Measurements from ENCODE around the gene GPR160. TPM values are rescaled to one million over a fixed set of nuclear protein-coding genes. Genes with fewer than 3 reads are reported as not detected.

GPR160 gene
- total and polyA plus RNA-seq, 9 of the 15 experiments (the other 6 are each of a cell fraction or from before 2014, with no cell fraction given) = 1.3 to 10.5 (median 8.3) TPM

- H3K4me2 ChIP-seq (ENCODE audit: insufficient read depth, low read length) = no peak overlapping the region
- in situ Hi-C loops (cut with MboI) (no loop called here), intact Hi-C loops (cut with micrococcal nuclease) (no loop called here)
- no peak overlapping the region for H2AFZ ChIP-seq (ENCODE audit: low read depth, low read length)
- H3K4me3 ChIP-seq = no peak overlapping the region
- H3K9me1 ChIP-seq (ENCODE audit: control insufficient read depth, insufficient read depth, low read length) = no peaks in the 10 kb centered on the region
- no peaks in the 10 kb centered on the region for H3K9me3 ChIP-seq (replicated peaks; ENCODE audit: control insufficient read depth, insufficient read depth, low read depth, low read length)
- FAIRE-seq (no peak), DNase-seq (ENCODE audit: extremely low read depth in 1 of 4, low spot score in 3 of 4) (no peak), ATAC-seq (no peak)
- WGBS (ENCODE audit: insufficient coverage, low coverage, missing lambda C conversion rate) = 8% methylated on average over 4 of the region's 4 CpGs
- no peaks in the 10 kb centered on the region for H4K20me1 ChIP-seq (replicated peaks; ENCODE audit: control insufficient read depth, insufficient read depth, low read length)
- H3K27me3 ChIP-seq (ENCODE audit: control insufficient read depth in 2 of 2, insufficient read depth in 2 of 2, low read length in 2 of 2) = peaks cover 0 to 5% of the 10 kb centered on the region in 2 experiments; a peak in 2 of 5 replicates
- TF ChIP-seq POLR2AphosphoS5 (IDR thresholded peaks at IDR 0.05; ENCODE audit: control insufficient read depth, insufficient read depth, low read depth, low read length) = no peak
- TF ChIP-seq MAZ (CRISPR knock-in tag; conservative IDR thresholded peaks at IDR 0.05 in 1 of 2, IDR thresholded peaks at IDR 0.05 in 1 of 2) = no peak
- no peak for TF ChIP-seq GATAD2B (IDR thresholded peaks at IDR 0.05; ENCODE audit: borderline replicate concordance)
- TF ChIP-seq POLR2A (conservative IDR thresholded peaks at IDR 0.05) = no peak
- no peak for TF ChIP-seq CEBPB (tag; IDR thresholded peaks at IDR 0.05)
- TF ChIP-seq KLF16 (IDR thresholded peaks at IDR 0.05) = no peak
- TF ChIP-seq TRIM28 (IDR thresholded peaks at IDR 0.05) = no peak
- no peak for TF ChIP-seq SP1 (CRISPR knock-in tag; IDR thresholded peaks at IDR 0.05)
- no TSS peak for BruUV-seq (replicated peaks)
- H3K36me3 ChIP-seq (ENCODE audit: control insufficient read depth, insufficient read depth, low read length) = no peaks in the 10 kb centered on the region
- POLR2A ChIA-PET = interaction anchor here (1.0 kb wide), 1 partner anchor 12 kb away, joined by 3 read pairs; no protein-coding TSS in a partner anchor
- no peaks in the 10 kb centered on the region for H3K79me2 ChIP-seq (ENCODE audit: control insufficient read depth, insufficient read depth, low read length)
- H3K27ac ChIP-seq (ENCODE audit: extremely low read depth, low read depth, low read length) = no peak overlapping the region
- H3K9ac ChIP-seq (ENCODE audit: insufficient read depth in 1 of 2, low read depth in 2 of 2, low read length in 2 of 2) = no peak overlapping the region
- CTCF ChIA-PET (ENCODE audit: low intra/inter-chr PET ratio) = no interaction called here
- no peaks in the 10 kb centered on the region; a peak in 1 of 5 replicates for H3K4me1 ChIP-seq (replicated peaks in 1 of 2; ENCODE audit: control insufficient read depth in 2 of 2, insufficient read depth in 2 of 2, low read length in 2 of 2)
These were observed 27.3 kb upstream of the GPR160 start for GRCh38 chr3:170010498-170010897.

Measured in K562 (cell line).